GM06990 (cell line): ENCODE results near the gene DOC2B.
"Not testable (repeated sequence)": the region's sequence is repeated elsewhere in the genome, so short reads cannot be mapped to it uniquely, and the experiment has no call there.

Experiments used
- DNase-seq: peaks from one replicate; pipeline ENCODE4 v3.0.0-alpha.2; 2011; ENCODE audit not compliant: insufficient read length; ENCODE audit errors: extremely low read depth
- H3K27me3 ChIP-seq: replicated peaks from 2 replicates; pipeline ENCODE4 v1.6.0; 2011; ENCODE audit warnings: low read length; ENCODE audit not compliant: control insufficient read depth, insufficient read depth
- H3K36me3 ChIP-seq: 2 replicates; pipeline ENCODE4 v1.5.1; 2011; ENCODE audit warnings: low read length; ENCODE audit not compliant: control insufficient read depth, insufficient read depth
- H3K4me3 ChIP-seq: replicated peaks from 2 replicates; pipeline ENCODE4 v1.5.1; 2011; ENCODE audit warnings: low read depth, mild to moderate bottlenecking, control low read depth, low read length
- CTCF ChIP-seq: IDR thresholded peaks from 2 replicates; pipeline ENCODE4 v1.5.1; 2011; ENCODE audit warnings: low read length, control low read depth, mild to moderate bottlenecking, inconsistent platforms; ENCODE audit not compliant: insufficient read depth, poor library complexity, severe bottlenecking

DOC2B gene

GRCh38 chr17:205817-206216 is 24.4 kb upstream of the DOC2B start:
- H3K27me3 ChIP-seq, result no peaks in the 10 kb centered on the region; the same call in 1 of the 2 replicates
- no peak for DNase-seq
- no peak overlapping the region for H3K4me3 ChIP-seq
- no peaks in the 10 kb centered on the region for H3K36me3 ChIP-seq
- TF ChIP-seq CTCF, result no peak

- no peak for DNase-seq
- no peak overlapping the region for H3K4me3 ChIP-seq
- H3K36me3 ChIP-seq, result no peaks in the 10 kb centered on the region
- no peaks in the 10 kb centered on the region; the same call in 1 of the 2 replicates for H3K27me3 ChIP-seq
- no peak for TF ChIP-seq CTCF
Observed at GRCh38 chr17:205148-205669, 23.8 kb upstream of the DOC2B start.

GRCh38 chr17:204427-205147 is 23.1 kb upstream of the DOC2B start:
- no peaks in the 10 kb centered on the region for H3K36me3 ChIP-seq
- no peaks in the 10 kb centered on the region; the same call in 1 of the 2 replicates for H3K27me3 ChIP-seq
- DNase-seq, result no peak
- TF ChIP-seq CTCF, result no peak
- H3K4me3 ChIP-seq, result no peak overlapping the region

GRCh38 chr17:202501-202951 is 21.1 kb upstream of the DOC2B start:
- no peak for TF ChIP-seq CTCF
- H3K27me3 ChIP-seq, result no peaks in the 10 kb centered on the region; the same call in 1 of the 2 replicates
- H3K36me3 ChIP-seq, result no peaks in the 10 kb centered on the region
- H3K4me3 ChIP-seq, result no peak overlapping the region
- DNase-seq, result no peak

- DNase-seq, H3K4me3 ChIP-seq, H3K27me3 ChIP-seq, H3K36me3 ChIP-seq: not testable (repeated sequence)
Observed at GRCh38 chr17:201736-202135, 20.3 kb upstream of the DOC2B start.

- not testable (repeated sequence) for DNase-seq, H3K36me3 ChIP-seq, H3K4me3 ChIP-seq, H3K27me3 ChIP-seq
Observed at GRCh38 chr17:201257-201656, 19.8 kb upstream of the DOC2B start.
